ENCODE data around the gene GATA2.

The GATA2 gene

DNA sequence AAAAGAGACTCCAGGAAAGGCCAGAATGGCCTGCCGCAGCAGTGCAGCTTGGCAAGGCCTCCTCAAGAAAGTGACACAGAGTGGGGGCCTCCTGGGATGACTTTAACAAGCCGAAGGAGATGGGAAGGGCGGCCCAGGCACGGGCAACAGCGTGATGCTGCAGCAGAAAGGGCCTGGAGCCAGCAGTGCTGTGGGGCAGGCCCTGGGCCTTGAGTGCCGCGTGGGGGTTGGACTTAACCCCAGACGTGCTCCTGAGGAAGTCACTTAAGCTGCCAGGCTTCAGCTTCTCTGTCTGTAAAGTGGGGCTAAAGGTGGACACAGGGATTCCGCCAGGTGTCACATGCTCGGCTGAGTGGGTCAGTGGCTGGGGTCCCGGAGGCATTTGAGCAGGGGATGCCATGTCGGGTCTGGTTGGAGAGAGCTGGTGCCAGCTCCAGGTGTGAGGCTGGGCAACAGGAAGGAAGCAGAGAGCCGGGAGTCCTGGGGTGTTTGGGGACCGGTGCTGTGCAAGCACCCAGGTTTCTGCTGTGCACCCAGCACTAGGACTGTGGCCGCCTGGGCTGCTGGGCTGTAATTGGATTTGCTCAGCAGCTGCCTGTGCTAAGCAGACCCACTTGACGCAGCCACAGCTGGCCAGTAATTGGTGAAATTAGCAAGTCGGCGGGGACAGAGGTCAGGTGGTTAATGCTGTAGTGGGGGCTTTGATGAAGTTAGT lies 34.1 kb downstream of the GATA2 start:
- in situ Hi-C loops (cut with MboI; ENCODE audit: low sequenced_read_pairs) = no loop called here

GRCh38 chr3:128457937-128458336 lies 35.1 kb downstream of the GATA2 start:
- in situ Hi-C loops (cut with MboI; ENCODE audit: low sequenced_read_pairs) = no loop called here

- in situ Hi-C loops (cut with MboI; ENCODE audit: low sequenced_read_pairs) = no loop called here
Measured at GRCh38 chr3:128456776-128457715, 36.0 kb downstream of the GATA2 start.

- in situ Hi-C loops (cut with MboI; ENCODE audit: low sequenced_read_pairs) = no loop called here
Measured at GRCh38 chr3:128455786-128456748, 36.9 kb downstream of the GATA2 start.

GRCh38 chr3:128455116-128455515 lies 37.9 kb downstream of the GATA2 start:
- in situ Hi-C loops (cut with MboI; ENCODE audit: low sequenced_read_pairs) = no loop called here

- in situ Hi-C loops (cut with MboI; ENCODE audit: low sequenced_read_pairs) = no loop called here
Measured at GRCh38 chr3:128454310-128454618, 38.7 kb downstream of the GATA2 start.

- in situ Hi-C loops (cut with MboI; ENCODE audit: low sequenced_read_pairs) = no loop called here
Measured at GRCh38 chr3:128453501-128454309, 39.3 kb downstream of the GATA2 start.

DNA sequence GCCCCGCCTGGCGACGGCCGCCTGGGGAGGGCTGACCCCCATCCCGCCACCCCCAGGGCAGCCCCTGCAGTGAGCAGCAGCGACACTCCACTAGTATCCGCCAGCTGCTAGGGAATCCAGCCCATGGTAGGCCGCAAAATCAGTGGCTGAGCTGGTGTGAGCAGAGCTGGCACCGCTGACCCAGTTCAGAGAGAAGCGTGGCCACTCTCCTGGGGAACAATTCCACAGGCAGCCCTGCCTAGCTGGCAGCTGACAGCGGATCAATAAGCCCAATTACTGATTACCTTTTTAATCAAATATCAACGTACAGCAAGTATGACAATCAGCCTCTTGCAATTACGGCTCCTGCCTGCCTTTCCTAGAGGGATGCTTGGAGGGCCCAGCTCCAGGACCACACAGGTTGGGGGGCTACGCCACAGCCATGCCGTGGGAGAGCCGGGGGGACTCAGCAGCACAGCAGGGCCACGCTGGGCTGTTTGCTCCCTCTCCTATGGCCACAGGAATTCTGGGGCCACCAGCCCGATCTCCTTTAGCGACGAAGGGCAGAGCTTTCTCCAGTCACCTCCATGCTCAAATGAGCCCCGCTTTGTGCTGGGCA lies 40.2 kb downstream of the GATA2 start:
- in situ Hi-C loops (cut with MboI; ENCODE audit: low sequenced_read_pairs) = no loop called here

DNA sequence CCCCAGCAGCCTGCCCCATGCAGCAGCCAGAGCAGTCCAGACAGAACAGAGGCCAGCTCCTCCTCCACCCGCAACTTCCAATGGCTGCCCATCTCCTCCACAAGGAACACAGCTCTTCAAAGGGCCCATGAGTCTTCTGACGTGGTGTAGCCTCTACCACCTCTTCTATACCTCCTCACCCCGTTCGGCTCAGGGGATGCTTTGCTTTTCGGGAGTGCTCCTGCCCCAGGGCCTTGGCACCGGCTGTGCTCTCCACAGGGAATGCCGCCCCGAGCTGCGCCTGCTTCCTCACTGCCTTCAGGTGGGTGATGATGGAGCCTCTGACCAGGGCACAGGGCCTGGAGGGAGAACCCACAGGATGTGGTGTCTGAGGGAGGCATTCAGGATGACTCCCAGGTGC lies 40.9 kb downstream of the GATA2 start:
- in situ Hi-C loops (cut with MboI; ENCODE audit: low sequenced_read_pairs) = no loop called here

GRCh38 chr3:128449111-128449638 lies 43.8 kb downstream of the GATA2 start:
- in situ Hi-C loops (cut with MboI; ENCODE audit: low sequenced_read_pairs) = no loop called here

GRCh38 chr3:128448491-128448890 lies 44.5 kb downstream of the GATA2 start:
- in situ Hi-C loops (cut with MboI; ENCODE audit: low sequenced_read_pairs) = no loop called here

DNA sequence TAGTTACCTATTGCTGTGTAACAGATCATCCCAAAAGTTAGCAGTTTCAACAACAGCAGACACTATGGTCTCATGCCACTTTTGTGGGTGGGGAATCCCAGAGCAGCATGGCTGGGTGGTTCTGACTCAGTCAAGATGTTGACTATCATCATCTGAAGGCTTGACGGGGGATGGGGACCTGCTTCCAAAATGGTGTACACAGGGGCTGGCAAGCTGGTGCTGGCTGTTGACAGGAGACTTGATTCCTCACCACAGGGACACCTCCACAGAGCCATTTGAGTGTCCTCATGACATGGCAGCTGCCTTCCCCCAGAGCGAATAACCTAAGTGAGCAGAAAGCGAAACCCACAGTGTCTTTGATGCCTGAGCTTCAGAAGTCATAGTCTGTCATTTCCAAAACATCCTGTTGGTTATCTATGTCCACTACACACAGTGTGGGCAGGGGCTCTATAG lies 45.4 kb downstream of the GATA2 start:
- in situ Hi-C loops (cut with MboI; ENCODE audit: low sequenced_read_pairs) = no loop called here

GRCh38 chr3:128446821-128447220 lies 46.2 kb downstream of the GATA2 start:
- in situ Hi-C loops (cut with MboI; ENCODE audit: low sequenced_read_pairs) = no loop called here

DNA sequence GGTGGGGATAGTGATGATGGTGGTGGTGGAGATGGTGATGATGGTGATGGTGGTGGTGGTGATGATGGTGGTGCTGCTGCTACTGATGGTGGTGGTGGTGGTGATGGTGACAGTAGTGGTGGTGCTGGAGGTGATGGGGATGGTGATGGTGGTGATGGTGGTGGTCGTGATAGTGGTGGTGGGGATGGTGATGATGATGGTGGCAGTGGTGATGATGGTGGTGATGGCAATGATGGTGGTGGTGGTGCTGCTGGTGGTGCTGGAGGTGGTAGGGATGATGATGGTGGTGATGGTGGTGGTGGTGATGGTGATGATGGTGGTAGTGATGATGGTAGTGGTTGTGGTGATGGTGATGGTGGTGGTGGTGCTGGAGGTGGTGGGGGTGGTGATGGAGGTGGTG lies 47.6 kb downstream of the GATA2 start:
- in situ Hi-C loops (cut with MboI; ENCODE audit: low sequenced_read_pairs) = no loop called here

DNA sequence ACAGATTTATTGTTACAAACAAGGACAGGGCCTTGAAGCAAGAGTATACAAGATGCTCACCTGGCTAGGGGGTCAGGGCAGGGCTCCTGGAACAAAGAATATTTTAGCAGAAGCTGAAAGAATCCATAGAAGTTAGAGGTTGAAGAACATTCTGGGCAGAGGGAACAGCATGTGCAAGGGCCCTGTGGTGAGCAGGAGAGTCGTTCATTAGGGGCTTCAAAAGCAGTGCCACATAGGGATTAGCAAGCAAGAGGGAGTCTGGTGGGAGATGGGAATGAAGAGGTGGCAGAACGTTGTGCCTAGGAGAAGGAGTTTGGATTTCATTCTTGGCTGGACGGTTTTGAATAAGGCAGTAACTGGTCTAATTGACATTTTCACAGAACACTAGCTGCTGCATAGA lies 49.2 kb downstream of the GATA2 start:
- in situ Hi-C loops (cut with MboI; ENCODE audit: low sequenced_read_pairs) = no loop called here

- in situ Hi-C loops (cut with MboI; ENCODE audit: low sequenced_read_pairs) = no loop called here
Measured at GRCh38 chr3:128442949-128443348, 50.1 kb downstream of the GATA2 start.

- in situ Hi-C loops (cut with MboI; ENCODE audit: low sequenced_read_pairs) = no loop called here
Measured at GRCh38 chr3:128442070-128442469, 50.9 kb downstream of the GATA2 start.

DNA sequence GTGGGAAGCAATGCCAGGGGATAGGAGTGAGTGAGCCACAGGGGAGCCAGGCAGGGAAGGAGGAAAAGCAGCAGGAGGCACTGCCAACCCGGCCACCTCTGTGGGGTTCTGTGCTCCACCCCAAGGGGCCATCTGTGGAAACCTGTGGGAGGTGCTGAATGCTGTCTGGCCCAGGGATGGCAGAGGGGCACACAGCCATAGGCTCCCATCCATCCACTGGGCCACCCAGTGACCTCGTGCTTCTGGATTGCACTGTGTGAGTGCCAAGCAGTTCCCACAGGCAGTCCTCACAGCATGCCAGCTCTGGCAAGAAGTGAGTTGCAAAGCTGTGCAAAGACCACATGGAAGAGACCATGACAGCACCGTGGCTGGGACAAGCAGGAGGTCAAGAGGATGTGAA lies 53.8 kb downstream of the GATA2 start:
- in situ Hi-C loops (cut with MboI; ENCODE audit: low sequenced_read_pairs) = no loop called here

GRCh38 chr3:128438488-128439072 lies 54.4 kb downstream of the GATA2 start:
- in situ Hi-C loops (cut with MboI; ENCODE audit: low sequenced_read_pairs) = no loop called here

All from HL-60/S4 treated with phorbol 12-myristate 13-acetate at 8.2 ng/mL for 4 days and 3 days (cell line).